ENCODE results near the gene RIPK4. TPM values are rescaled to one million over a fixed set of nuclear protein-coding genes. Genes with fewer than 3 reads are reported as not detected.

The RIPK4 gene
- total RNA-seq, 1 donor from 2014 or later, result 28.0 TPM

- Histone ChIP-seq H3K27ac (no peak overlapping the region), H3K4me1 (no peaks in the 10 kb centered on the region), H3K36me3 (peaks cover 0 to 7% of the 10 kb centered on the region in 2 donors), H3K27me3 (no peaks in the 10 kb centered on the region), H3K9me3 (no peaks in the 10 kb centered on the region), H3K4me3 (no peak overlapping the region)
- intact Hi-C loops (cut with DNase I), result no loop called here
- TF ChIP-seq POLR2A (IDR thresholded peaks at IDR 0.05), result no peak
- no peak for TF ChIP-seq POLR2AphosphoS5 (IDR thresholded peaks at IDR 0.05; ENCODE audit: insufficient read depth in 1 of 2, low read depth in 1 of 2)
- no peak for TF ChIP-seq CTCF (IDR thresholded peaks at IDR 0.05)
- DNase-seq (ENCODE audit: extremely low spot score in 2 of 2), result no peak
These were observed 32.7 kb downstream of the RIPK4 start for GRCh38 chr21:41733951-41734689.

- H3K27me3 ChIP-seq, result no peaks in the 10 kb centered on the region
- H3K27ac ChIP-seq, result no peak overlapping the region
- intact Hi-C loops (cut with DNase I), result no loop called here
- no peaks in the 10 kb centered on the region for H3K36me3 ChIP-seq
- DNase-seq (ENCODE audit: extremely low spot score in 2 of 2), result no peak
- peaks cover 21% of the 10 kb centered on the region for H3K4me1 ChIP-seq
- TF ChIP-seq POLR2AphosphoS5 (IDR thresholded peaks at IDR 0.05; ENCODE audit: insufficient read depth in 1 of 2, low read depth in 1 of 2) (no peak), POLR2A (IDR thresholded peaks at IDR 0.05) (no peak), CTCF (IDR thresholded peaks at IDR 0.05) (no peak)
- no peaks in the 10 kb centered on the region for H3K9me3 ChIP-seq
- no peak overlapping the region for H3K4me3 ChIP-seq
These were observed 35.8 kb downstream of the RIPK4 start for GRCh38 chr21:41731081-41731480.

GRCh38 chr21:41730367-41730765 lies 36.5 kb downstream of the RIPK4 start:
- Histone ChIP-seq H3K27ac (no peak overlapping the region), H3K4me3 (no peak overlapping the region), H3K36me3 (no peaks in the 10 kb centered on the region), H3K4me1 (peaks cover 21% of the 10 kb centered on the region), H3K27me3 (no peaks in the 10 kb centered on the region), H3K9me3 (no peaks in the 10 kb centered on the region)
- intact Hi-C loops (cut with DNase I), result no loop called here
- no peak for DNase-seq (ENCODE audit: extremely low spot score in 2 of 2)
- TF ChIP-seq POLR2A (IDR thresholded peaks at IDR 0.05), result no peak

- no peaks in the 10 kb centered on the region for H3K36me3 ChIP-seq
- TF ChIP-seq CTCF (IDR thresholded peaks at IDR 0.05) (no peak), POLR2A (IDR thresholded peaks at IDR 0.05) (no peak), POLR2AphosphoS5 (IDR thresholded peaks at IDR 0.05; ENCODE audit: insufficient read depth in 1 of 2, low read depth in 1 of 2) (peak in 1 of 2 donors; percentile 39)
- H3K27ac ChIP-seq, result no peak overlapping the region
- H3K9me3 ChIP-seq, result no peaks in the 10 kb centered on the region
- H3K27me3 ChIP-seq, result no peaks in the 10 kb centered on the region
- H3K4me3 ChIP-seq, result no peak overlapping the region
- DNase-seq (ENCODE audit: extremely low spot score in 2 of 2), result no peak
- intact Hi-C loops (cut with DNase I), result no loop called here
- H3K4me1 ChIP-seq, result peaks cover 21% of the 10 kb centered on the region
These were observed 37.0 kb downstream of the RIPK4 start for GRCh38 chr21:41729701-41730366.

GRCh38 chr21:41727784-41728763 lies 38.8 kb downstream of the RIPK4 start:
- intact Hi-C loops (cut with DNase I), result no loop called here
- no peak for TF ChIP-seq POLR2AphosphoS5 (IDR thresholded peaks at IDR 0.05; ENCODE audit: insufficient read depth in 1 of 2, low read depth in 1 of 2)
- TF ChIP-seq POLR2A (IDR thresholded peaks at IDR 0.05), result no peak
- TF ChIP-seq CTCF (IDR thresholded peaks at IDR 0.05), result no peak
- no peaks in the 10 kb centered on the region for H3K9me3 ChIP-seq
- H3K27ac ChIP-seq, result peak overlapping the region; percentile 51
- H3K4me1 ChIP-seq, result peaks cover 21% of the 10 kb centered on the region
- H3K4me3 ChIP-seq, result peak overlapping the region in 1 of 2 donors; percentile 7
- H3K36me3 ChIP-seq, result no peaks in the 10 kb centered on the region
- H3K27me3 ChIP-seq, result no peaks in the 10 kb centered on the region
- DNase-seq (ENCODE audit: extremely low spot score in 2 of 2), result no peak
